GM15510 (cell line): ENCODE measurements around the gene SURF1.

Experiments used
- POLR2A ChIP-seq: IDR thresholded peaks from 3 replicates; pipeline ENCODE4 v1.6.1; 2011; ENCODE audit warnings: borderline replicate concordance; ENCODE audit not compliant: insufficient read length; ENCODE audit errors: extremely low read depth

Gene SURF1

DNA sequence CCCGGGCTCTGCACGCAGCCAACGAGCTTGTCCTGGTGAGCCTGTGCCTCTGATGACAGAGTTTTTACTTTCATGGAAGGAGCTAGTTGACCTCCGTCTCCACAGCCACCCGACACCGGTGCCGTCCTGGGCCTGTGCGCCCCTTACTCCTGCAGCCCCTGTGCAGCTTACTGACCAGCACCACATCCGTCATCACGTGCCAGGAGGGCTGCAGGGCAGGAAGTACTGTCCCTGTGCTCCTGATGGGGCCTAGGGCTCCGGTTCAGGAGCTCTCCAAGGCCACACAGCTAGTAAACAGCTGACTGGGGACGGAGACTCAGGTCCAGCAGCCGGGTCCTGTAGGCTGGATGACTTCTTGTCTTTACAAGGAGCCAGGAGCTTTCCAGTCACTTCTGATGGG is 30.1 kb upstream of the SURF1 start:
- no peak for TF ChIP-seq POLR2A

DNA sequence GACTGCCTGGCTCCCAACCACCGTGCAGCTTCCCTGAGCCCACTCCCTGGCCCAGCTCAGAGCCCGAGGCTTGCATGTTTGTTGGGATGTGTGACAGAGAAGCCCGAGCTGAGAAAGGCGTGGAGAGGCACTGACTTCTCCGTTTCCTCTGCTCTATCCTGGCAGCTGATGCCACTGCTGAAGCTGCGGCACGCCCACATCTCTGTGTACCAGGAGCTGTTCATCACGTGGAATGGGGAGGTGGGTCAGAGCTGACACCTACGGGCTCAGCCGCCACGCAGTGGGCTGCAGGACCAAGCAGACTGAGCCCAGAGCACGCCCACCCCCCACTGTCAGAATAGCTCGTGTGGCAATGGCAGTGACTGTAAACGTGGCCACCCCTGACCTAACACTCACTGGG is 29.2 kb upstream of the SURF1 start:
- TF ChIP-seq POLR2A, result no peak

DNA sequence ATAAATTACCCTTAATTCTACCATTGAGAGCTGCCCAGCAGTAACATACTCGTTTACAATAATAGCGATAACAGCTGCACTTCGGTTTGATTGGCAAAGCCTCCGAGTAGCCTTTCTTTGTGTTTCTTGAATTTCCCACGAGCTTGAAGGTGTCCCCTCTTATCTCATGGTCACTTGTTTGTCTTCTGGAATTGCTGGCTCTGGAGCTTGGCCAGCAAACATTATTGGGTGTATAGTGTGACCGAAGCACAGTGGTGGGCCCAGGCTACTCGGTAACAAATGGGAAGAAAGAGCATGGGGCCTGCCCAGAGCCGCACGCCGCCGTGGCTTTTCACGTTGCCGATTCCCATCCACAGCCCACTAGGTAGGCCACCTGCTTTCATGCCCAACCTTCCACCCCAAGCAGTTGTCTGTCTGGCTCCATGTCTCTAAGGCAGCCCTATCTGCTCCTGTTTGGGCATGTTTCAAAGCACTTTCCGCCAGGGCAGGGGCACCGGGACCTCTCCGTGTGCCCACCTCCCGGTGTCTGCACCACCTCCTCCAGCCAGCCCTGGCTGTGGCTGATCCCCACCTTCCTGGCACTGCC is 28.5 kb upstream of the SURF1 start:
- TF ChIP-seq POLR2A, result no peak

DNA sequence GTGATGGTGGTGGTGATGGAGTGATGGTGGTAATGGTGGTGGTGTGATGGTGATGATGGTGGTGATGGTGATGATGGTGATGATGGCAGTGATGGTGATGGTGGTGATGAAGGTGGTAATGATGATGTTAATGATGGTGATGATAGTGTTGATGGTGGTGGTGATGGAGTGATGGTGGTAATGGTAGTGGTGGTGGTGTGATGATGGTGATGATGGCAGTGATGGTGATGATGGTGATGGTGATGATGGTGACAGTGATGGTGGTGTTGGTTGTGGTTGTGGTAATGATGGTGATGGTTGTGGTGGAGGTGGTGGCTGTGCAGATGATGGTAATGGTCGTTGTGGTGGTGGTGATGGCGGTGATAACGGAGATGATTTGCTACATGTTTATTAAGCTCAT is 27.2 kb upstream of the SURF1 start:
- no peak for TF ChIP-seq POLR2A

DNA sequence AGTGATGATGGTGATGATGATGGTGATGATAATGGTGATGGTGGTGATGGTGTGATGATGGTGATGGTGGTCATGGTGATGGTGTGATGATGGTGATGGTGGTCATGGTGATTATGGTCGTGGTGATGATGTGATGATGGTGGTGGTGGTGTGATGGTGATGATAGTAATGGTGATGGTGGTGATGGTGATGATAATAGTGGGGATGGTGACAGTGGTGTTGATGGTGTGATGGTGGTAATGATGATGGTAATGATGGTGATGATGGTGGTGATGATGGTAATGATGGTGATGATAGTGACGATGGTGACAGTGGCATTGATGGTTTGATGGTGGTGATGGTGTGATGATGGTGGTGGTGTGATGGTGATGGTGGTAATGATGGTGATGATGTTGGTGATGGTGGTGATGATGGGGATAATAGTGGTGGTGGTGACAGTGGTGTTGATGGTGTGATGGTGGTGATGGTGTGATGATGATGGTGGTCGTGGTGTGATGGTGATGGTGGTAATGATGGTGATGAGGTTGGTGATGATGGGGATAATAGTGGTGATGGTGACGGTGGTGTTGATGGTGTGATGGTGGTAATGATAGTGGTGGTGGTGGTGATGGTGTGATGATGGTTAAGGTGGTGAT is 26.3 kb upstream of the SURF1 start:
- no peak for TF ChIP-seq POLR2A

DNA sequence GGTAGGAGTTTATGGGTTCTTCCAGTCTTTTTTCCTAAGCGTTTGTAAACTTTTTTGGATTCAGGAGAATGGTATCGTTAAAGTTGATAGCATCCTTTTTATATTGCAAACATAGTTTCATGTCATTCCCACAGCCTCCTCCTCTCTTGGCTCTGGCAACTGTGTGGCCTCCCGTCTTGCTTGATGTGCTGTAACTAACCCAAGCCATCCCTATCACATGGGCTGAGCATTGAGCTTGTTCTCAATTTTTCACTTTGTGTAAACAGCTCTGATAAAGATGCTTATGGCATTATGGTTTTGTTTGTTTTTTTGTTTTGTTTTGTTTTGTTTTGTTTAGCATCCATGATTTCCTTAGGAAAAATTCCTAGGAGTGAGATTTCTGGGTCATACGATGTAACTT is 24.4 kb upstream of the SURF1 start:
- TF ChIP-seq POLR2A, result no peak

DNA sequence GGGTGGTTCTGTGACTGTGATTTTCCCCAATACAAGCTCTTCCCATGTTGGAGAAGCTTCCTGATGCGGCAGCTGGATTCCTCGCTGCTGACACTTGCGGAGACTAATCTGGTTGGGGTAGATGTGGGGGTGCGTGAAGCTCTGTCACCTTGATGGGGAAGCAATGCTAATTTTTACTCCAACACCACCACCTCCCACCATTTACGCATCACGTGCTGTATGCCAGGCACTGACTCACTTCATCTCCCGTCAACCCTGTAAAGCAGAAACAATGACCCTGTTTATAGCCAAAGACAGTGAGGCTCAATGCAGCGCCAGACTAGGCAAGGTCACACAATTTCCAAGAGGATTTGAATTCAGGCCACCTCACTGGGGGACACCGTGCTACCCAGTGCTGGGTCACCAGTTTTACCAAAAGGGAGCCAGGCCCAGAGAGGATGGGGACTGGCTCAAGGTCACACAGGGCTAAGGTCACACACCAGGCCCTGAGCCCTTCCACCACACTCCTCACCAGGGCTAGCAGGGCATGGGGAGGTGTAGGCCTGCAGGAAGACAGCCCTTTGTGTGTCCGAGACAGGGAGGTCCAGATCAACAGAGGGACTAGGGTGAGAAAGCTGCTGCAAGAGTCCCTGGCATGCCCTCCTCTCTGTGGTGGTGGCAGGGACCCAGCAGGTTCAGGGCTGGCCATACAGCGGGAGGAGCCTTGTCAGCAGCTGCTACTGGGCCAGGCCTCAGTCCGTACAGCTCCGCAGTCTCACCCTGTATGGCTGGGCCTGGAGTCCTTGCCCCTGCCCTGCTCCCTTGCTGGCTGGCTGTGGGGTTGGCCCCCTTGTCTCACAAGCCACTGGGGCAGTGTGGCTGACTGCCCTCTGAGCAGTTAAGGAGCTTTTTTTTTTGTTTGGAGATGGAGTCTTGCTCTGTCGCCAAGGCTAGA is 23.1 kb upstream of the SURF1 start:
- TF ChIP-seq POLR2A, result no peak

DNA sequence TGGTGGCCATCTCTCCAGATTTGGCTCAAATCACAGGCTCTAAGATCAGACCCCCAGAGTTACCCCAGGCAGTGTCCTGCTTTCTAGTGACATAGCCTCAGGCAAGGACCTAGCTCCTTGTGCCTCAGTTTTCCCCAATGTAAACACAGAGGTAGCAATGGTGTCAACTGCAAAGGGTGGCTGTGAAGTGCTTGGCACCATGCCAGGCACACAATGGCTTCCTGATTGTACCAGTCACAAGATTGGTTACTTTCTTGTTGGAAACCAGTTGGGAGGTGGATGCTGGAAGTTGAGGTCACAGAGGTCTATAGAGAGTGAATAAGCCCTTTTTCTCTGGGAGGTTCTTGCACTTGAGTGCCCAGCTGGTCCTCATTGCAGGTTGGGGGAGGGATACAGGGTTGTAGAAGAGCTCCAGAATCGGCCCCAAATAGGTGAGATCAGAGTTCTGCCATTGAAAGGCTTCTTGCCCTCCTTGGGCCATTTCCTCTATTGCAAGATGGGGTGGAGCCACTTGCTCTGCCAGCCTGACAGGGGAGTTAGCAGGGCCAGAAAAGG is 22.2 kb upstream of the SURF1 start:
- TF ChIP-seq POLR2A, result no peak

DNA sequence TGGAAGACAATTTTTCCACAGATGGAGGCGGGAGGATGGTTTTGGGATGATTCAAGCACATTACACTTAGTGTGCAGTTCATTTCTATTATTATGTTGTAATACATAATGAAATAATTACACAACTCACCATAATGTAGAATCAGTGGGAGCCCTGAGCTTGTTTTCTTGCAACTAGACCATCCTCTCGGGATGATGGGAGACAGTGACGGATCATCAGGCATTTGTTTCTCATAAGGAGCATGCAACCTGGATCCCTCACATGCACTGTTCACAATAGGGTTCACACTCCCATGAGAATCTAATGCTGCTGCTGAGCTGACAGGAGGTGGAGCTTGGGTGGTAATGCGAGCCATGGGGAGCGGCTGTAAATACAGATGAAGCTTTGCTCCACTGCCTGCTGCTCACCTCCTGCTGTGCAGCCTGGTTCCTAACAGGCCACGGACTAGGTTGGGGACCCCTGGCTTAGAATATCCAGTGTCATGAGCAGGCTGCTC is 21.5 kb upstream of the SURF1 start:
- TF ChIP-seq POLR2A, result no peak

DNA sequence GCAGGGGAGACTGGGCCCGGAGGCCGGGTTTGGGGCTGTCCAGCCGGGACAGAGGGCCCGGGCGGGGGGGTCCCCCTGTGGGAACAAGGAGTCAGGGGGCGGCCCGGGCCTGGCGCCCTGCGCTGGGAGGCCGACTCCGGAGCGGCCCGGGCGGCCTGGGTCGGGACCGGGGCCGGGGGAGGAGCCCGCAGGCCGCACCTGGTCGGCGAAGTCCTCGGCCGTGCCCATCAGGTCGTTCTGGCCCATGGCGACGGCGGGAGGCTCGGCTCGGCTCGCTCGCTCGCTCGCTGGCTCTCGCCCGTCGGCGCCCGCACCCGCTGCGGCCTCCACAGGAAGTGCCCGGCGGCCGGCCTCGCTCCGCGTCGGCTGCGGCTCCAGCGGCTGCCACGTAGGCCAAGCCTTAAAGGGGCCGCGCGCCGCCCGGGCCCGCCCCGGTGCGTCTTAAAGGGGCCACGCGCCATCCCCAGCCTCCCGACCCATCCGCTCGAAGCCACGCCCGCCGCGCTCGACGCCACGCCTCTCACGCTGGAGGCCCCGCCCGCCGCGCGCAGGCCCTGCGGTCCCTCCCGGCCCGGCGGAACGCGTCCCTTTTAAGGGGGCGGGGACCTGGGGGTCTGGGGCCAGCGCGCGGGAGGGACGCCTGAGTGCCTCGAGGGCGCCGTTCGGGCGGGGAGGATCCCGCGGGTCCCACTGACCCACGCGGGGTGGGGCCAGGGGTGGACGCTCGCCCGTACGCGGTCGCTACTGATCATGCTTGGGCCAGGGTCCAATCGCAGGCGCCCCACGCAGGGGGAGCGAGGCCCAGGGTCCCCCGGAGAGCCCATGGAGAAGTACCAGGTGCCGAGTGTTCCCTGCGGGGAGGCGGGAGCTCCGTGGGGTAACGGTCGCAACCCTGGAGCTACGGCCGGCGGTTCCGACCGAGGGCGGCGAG is 19.7 kb upstream of the SURF1 start, which contains the start of the genes STKLD1 and SURF4:
Gene STKLD1, plus strand, starts transcription at position 643 of the 931 bp plus-strand sequence. Its CDS starts 108 bp downstream, at position 751.
Gene SURF4, minus strand, starts transcription at position 337 of the 931 bp plus-strand sequence. Its CDS starts 91 bp downstream, at position 246.
- peak; percentile 92 for TF ChIP-seq POLR2A

DNA sequence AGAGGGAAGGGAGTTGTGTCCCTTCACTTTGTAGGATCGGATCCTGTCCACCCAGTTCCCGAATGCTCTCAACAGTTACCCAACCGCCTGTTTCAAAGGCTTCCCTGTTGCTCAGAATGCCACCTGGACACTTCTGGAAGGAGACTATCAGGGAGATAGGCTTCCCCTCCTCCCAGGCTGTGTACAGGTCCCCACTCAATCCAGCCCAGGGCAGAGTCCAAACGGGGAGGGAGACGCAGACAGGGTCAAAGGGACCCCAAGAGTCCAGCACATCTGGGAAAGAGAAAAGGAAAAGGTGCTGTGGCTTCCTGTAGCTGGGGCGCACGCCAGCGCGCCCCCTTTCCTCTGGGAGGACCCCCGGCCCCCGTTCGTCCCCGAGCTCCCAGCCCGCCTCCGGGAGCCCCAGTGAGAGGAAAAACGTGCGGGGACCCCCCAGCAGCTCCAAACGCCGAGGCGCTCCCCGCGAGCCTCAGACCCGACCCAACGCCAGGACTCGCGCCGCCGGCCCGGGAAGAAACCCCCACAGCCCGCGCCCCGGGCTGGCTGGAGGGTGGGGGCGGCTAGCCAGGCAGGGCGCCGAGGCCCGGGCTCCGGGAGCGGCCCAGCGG is 18.9 kb upstream of the SURF1 start:
- TF ChIP-seq POLR2A, result no peak

DNA sequence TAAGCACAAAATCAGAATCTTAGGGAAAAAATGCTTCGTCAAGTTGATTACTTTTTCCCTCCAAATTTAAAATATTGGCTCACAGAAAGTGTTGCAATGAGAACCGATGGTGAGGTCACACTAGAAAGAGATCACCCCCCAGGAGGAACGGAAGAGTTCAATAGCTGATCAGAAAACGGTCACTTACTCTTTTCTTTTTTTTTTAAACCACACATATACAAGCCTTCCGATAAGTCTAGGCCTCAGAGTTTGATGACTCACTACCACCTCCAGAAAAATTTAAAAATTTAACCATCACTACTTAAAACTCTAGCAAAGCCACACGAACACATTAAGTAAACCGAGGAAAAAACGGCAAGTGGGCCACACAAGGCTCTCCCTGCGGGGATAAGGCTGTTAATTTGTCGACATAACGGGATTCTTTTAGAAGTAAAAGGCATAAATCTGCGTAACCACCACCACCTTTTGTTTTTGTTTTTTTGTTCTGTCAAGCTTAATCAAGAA is 18.4 kb upstream of the SURF1 start:
- TF ChIP-seq POLR2A, result no peak

DNA sequence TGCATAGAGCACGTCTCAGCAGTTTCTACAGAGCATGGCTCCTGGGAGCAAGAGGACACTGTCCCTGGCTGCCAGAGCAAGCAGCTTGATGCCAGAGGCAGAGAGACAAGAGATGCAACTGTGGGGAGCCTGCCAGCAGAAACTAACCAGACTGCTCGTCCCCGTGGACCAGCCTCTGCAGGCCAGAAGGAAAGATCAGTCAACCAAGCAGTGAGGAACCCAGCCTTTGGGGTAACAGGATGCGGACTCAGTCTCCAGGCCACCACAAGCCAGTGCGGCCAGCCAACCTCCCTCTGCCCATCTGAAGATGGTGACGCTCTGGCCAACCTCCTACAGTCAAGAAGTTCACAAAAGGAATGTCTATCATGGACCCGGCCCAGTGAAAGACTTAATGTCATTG is 15.9 kb upstream of the SURF1 start:
- TF ChIP-seq POLR2A, result no peak
